GM06990 (cell line): Measurements from ENCODE around the gene CRIM1.

ENCODE experiments used
- DNase-seq: peaks from one replicate; pipeline ENCODE4 v3.0.0-alpha.2; 2011; ENCODE audit not compliant: insufficient read length; ENCODE audit errors: extremely low read depth
- H3K27me3 ChIP-seq: replicated peaks from 2 replicates; pipeline ENCODE4 v1.6.0; 2011; ENCODE audit warnings: low read length; ENCODE audit not compliant: control insufficient read depth, insufficient read depth
- H3K36me3 ChIP-seq: 2 replicates; pipeline ENCODE4 v1.5.1; 2011; ENCODE audit warnings: low read length; ENCODE audit not compliant: control insufficient read depth, insufficient read depth
- H3K4me3 ChIP-seq: replicated peaks from 2 replicates; pipeline ENCODE4 v1.5.1; 2011; ENCODE audit warnings: low read depth, mild to moderate bottlenecking, control low read depth, low read length
- CTCF ChIP-seq: IDR thresholded peaks from 2 replicates; pipeline ENCODE4 v1.5.1; 2011; ENCODE audit warnings: low read length, control low read depth, mild to moderate bottlenecking, inconsistent platforms; ENCODE audit not compliant: insufficient read depth, poor library complexity, severe bottlenecking

Gene CRIM1

GRCh38 chr2:36497570-36498163, 142.1 kb downstream of the CRIM1 start:
- TF ChIP-seq CTCF: no peak
- no peaks in the 10 kb centered on the region for H3K36me3 ChIP-seq
- no peak for DNase-seq
- H3K27me3 ChIP-seq: no peaks in the 10 kb centered on the region
- H3K4me3 ChIP-seq: no peak overlapping the region

GRCh38 chr2:36499128-36499820, 143.7 kb downstream of the CRIM1 start:
- H3K36me3 ChIP-seq: no peaks in the 10 kb centered on the region

GRCh38 chr2:36500072-36500471, 144.5 kb downstream of the CRIM1 start:
- TF ChIP-seq CTCF: no peak
- DNase-seq: no peak
- no peaks in the 10 kb centered on the region for H3K27me3 ChIP-seq
- H3K36me3 ChIP-seq: no peaks in the 10 kb centered on the region
- no peak overlapping the region for H3K4me3 ChIP-seq

More at GRCh38 chr2:36499128-36499820, 143.7 kb downstream of the CRIM1 start:
- no peak for TF ChIP-seq CTCF
- H3K4me3 ChIP-seq: no peak overlapping the region
- no peak for DNase-seq
- no peaks in the 10 kb centered on the region for H3K27me3 ChIP-seq

GRCh38 chr2:36502081-36502480, 146.5 kb downstream of the CRIM1 start:
- TF ChIP-seq CTCF: no peak
- Histone ChIP-seq H3K4me3 (no peak overlapping the region), H3K36me3 (no peaks in the 10 kb centered on the region), H3K27me3 (no peaks in the 10 kb centered on the region)
- DNase-seq: no peak

- no peaks in the 10 kb centered on the region for H3K27me3 ChIP-seq
- no peaks in the 10 kb centered on the region for H3K36me3 ChIP-seq
- H3K4me3 ChIP-seq: no peak overlapping the region
- TF ChIP-seq CTCF: peak; percentile 88
- DNase-seq: no peak
These were observed 151.8 kb downstream of the CRIM1 start for GRCh38 chr2:36507408-36507812.
